Stimulated activated naive B cell treated with anti-CD40 and anti-IgM and Interleukin-4, amounts not matched to agents 10 μg/mL and 1 μg/mL and 100 μg/mL, for 72 hours (primary cell): Measurements from ENCODE around the gene NAV2.
A peak's percentile ranks its signal among the peaks of the same experiment; 100 is the strongest.

Experiments used
- ATAC-seq, 2 donors: fragments of 150-1000 bp; cut with Tn5 transposase; replicated peaks; 2 replicates each; pipeline ENCODE4 v1.10.0; 2021; ENCODE audit warnings: moderate library complexity in 1 of 2
- DNase-seq: peaks from one replicate; pipeline ENCODE4 v3.0.0; 2021
- H3K27ac Mint-ChIP-seq: one replicate; pipeline ENCODE4 v1.8.0; 2022; ENCODE audit warnings: mild to moderate bottlenecking, mixed read lengths
- H3K27me3 Mint-ChIP-seq, 2 donors: one replicate each; pipeline ENCODE4 v1.8.0; 2022; ENCODE audit warnings: mixed read lengths in 2 of 2
- H3K36me3 Mint-ChIP-seq, 2 donors: one replicate each; pipeline ENCODE4 v1.8.0; 2022; ENCODE audit warnings: mixed read lengths in 2 of 2, mild to moderate bottlenecking in 1 of 2
- H3K4me1 Mint-ChIP-seq, 2 donors: one replicate each; pipeline ENCODE4 v1.8.0; 2022; ENCODE audit warnings: mixed read lengths in 2 of 2, mild to moderate bottlenecking in 1 of 2
- H3K4me3 Mint-ChIP-seq, 2 donors: one replicate each; pipeline ENCODE4 v1.8.0; 2022; ENCODE audit warnings: mild to moderate bottlenecking in 2 of 2, mixed read lengths in 2 of 2, moderate library complexity in 1 of 2
- H3K9me3 Mint-ChIP-seq, 2 donors: one replicate each; pipeline ENCODE4 v1.8.0; 2022; ENCODE audit warnings: mixed read lengths in 2 of 2, mild to moderate bottlenecking in 1 of 2

The NAV2 gene

GRCh38 chr11:19779740-19780139 is 67.1 kb downstream of the NAV2 start:
- peaks cover 3 to 8% of the 10 kb centered on the region in 2 donors for H3K9me3 Mint-ChIP-seq
- ATAC-seq, result no peak
- peak overlapping the region; percentile 21 for H3K27ac Mint-ChIP-seq

DNA sequence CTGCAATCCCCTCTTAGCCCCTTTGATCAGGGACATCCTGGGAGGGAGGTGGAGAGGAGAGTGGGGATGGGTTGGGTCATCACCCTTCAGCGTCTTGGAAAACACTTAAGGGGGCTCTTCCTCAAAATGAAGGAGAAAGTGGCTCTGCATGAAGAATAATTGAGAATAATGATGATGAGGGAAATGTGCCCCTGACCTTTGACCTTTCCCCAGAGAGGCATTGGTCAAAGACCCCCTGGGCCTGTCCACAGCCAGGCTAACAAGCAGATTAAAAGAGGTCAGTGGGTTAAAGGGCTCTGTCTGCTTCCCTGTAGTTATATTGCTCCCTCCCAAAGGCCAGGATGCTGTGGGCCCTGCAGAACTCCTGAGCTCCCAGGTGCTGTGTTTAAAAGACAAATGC is 68.7 kb downstream of the NAV2 start:
- H3K27ac Mint-ChIP-seq, result no peak overlapping the region
- no peak overlapping the region for H3K4me3 Mint-ChIP-seq
- no peak for DNase-seq
- no peak for ATAC-seq
- no peaks in the 10 kb centered on the region for H3K9me3 Mint-ChIP-seq
- H3K36me3 Mint-ChIP-seq, result peaks cover 0 to under 1% of the 10 kb centered on the region in 2 donors
- peaks cover 38 to 47% of the 10 kb centered on the region in 2 donors for H3K27me3 Mint-ChIP-seq
- H3K4me1 Mint-ChIP-seq, result peaks cover 13 to 17% of the 10 kb centered on the region in 2 donors

More at GRCh38 chr11:19779740-19780139, 67.1 kb downstream of the NAV2 start:
- no peak overlapping the region for H3K4me3 Mint-ChIP-seq
- H3K4me1 Mint-ChIP-seq, result peaks cover 21 to 22% of the 10 kb centered on the region in 2 donors
- no peak for DNase-seq
- H3K27me3 Mint-ChIP-seq, result peaks cover 48 to 57% of the 10 kb centered on the region in 2 donors
- peaks cover 4 to 9% of the 10 kb centered on the region in 2 donors for H3K36me3 Mint-ChIP-seq

GRCh38 chr11:19785265-19785664 is 72.6 kb downstream of the NAV2 start:
- Mint-ChIP-seq H3K36me3 (no peaks in the 10 kb centered on the region), H3K4me3 (no peak overlapping the region), H3K4me1 (no peaks in the 10 kb centered on the region), H3K27ac (no peak overlapping the region), H3K27me3 (peaks cover 19 to 29% of the 10 kb centered on the region in 2 donors), H3K9me3 (no peaks in the 10 kb centered on the region)
- ATAC-seq (no peak), DNase-seq (no peak)

DNA sequence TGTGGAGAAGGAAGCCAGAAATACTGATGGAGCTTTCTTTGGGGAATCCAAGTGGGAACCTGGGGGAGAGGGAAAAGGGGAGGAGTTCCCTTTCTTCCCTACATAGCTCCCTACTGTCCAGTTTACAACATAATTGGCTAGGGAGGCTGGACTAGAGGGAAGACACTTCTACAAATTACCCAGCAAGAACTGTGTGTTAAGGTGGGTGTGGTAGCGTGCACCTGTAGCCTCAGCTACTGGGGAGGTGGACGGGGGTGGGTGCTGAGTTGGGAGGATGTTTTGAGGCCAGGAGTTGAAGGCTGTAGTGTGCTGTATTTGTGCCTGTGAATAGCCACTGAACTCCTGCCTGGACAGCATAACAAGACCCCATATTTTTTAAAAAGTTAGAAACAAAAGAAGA is 74.0 kb downstream of the NAV2 start:
- H3K4me1 Mint-ChIP-seq, result no peaks in the 10 kb centered on the region
- H3K27ac Mint-ChIP-seq, result no peak overlapping the region
- peaks cover 15 to 21% of the 10 kb centered on the region in 2 donors for H3K27me3 Mint-ChIP-seq
- H3K4me3 Mint-ChIP-seq, result no peak overlapping the region
- no peaks in the 10 kb centered on the region for H3K36me3 Mint-ChIP-seq
- ATAC-seq, result no peak
- no peaks in the 10 kb centered on the region for H3K9me3 Mint-ChIP-seq
- DNase-seq, result no peak

DNA sequence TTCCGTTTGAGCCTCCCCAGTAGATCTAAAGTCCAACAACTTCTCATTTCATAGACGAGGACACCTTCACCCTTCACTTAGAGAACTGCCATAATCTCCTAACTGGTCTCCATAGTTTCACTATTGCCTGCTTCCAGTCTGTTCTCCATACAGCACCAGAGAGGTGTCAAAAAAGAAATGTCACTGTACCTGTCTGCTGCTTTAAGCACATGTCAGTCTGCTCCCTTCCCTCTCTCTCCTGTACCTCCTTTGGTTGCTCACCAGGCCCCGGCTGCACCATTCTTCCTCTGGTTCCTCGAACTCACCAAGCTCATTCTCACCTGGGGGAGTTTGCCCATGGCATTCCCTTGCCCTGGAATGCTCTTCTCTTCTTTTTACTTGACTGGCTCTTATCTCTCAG is 75.8 kb downstream of the NAV2 start:
- Mint-ChIP-seq H3K36me3 (no peaks in the 10 kb centered on the region), H3K4me3 (no peak overlapping the region), H3K27ac (no peak overlapping the region), H3K4me1 (no peaks in the 10 kb centered on the region), H3K9me3 (no peaks in the 10 kb centered on the region), H3K27me3 (peaks cover 10 to 16% of the 10 kb centered on the region in 2 donors)
- ATAC-seq, result no peak
- DNase-seq, result no peak

DNA sequence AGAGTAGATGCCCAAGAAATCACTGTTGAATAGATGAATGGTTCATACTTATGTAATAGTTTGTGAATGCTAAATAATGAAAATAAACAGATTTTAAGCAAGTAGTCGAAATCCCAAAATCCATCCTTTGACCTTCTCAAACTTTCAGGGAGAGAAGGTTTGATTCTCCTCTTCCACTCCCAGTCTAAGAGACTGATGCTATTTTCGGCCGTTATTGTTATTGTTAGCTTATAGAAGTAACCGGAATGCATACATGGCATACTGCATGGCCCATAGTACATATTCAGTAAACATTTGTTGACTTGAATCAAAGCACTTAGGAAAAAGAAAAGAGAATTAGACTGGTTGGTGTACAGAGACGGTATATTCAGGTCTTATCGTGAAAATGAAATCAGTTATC is 76.6 kb downstream of the NAV2 start:
- H3K9me3 Mint-ChIP-seq, result no peaks in the 10 kb centered on the region
- ATAC-seq, result no peak

DNA sequence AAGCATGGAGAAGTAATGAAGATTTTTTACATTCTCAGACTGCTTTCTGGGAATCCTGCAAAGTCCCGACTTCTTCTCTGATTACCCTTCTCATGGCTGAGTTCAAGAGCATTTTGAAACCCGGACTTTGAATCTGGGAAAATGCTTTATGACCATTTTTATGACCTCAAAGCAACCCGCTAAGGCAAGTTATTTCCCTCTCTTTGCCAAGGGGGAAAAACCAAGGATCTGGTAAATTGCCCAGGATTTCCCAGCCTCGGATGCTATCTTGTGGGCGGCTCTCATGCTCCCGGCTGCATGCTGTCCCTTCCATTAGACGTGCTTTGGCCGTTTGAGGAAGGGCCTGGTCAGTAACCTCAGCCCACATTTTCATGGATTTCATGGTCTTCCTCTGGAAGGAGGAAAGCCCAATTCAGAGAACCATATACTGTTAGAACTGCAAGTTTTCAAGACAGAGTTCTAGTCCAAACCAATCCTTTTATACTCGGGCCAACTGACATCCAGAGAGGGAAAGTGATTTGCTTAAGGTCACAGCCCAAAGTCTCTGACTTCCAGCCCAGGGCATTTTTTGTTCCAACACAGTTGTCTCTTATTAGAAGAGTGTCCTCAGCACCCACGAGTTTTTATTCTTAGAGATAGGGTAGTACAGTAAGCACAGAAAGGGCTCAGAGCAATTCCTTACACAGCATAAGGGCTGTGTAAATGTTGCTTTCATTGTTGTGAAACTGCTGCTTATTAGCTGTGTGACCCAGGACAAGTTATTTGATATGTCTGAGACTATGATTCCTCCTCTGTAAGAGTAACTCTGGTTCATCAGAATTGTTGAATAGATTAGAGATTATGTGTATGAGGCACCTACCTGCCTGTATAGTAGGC is 77.4 kb downstream of the NAV2 start:
- H3K36me3 Mint-ChIP-seq, result no peaks in the 10 kb centered on the region
- ATAC-seq, result no peak
- H3K27me3 Mint-ChIP-seq, result peaks cover 6 to 11% of the 10 kb centered on the region in 2 donors
- no peaks in the 10 kb centered on the region for H3K9me3 Mint-ChIP-seq
- no peak overlapping the region for H3K27ac Mint-ChIP-seq
- DNase-seq, result no peak
- H3K4me3 Mint-ChIP-seq, result no peak overlapping the region
- H3K4me1 Mint-ChIP-seq, result peaks cover 0 to 2% of the 10 kb centered on the region in 2 donors

More for the DNA sequence above, 76.6 kb downstream of the NAV2 start:
- Mint-ChIP-seq H3K36me3 (no peaks in the 10 kb centered on the region), H3K27me3 (peaks cover 10 to 16% of the 10 kb centered on the region in 2 donors), H3K4me3 (no peak overlapping the region), H3K4me1 (peaks cover 0 to 2% of the 10 kb centered on the region in 2 donors), H3K27ac (no peak overlapping the region)
- DNase-seq, result no peak

DNA sequence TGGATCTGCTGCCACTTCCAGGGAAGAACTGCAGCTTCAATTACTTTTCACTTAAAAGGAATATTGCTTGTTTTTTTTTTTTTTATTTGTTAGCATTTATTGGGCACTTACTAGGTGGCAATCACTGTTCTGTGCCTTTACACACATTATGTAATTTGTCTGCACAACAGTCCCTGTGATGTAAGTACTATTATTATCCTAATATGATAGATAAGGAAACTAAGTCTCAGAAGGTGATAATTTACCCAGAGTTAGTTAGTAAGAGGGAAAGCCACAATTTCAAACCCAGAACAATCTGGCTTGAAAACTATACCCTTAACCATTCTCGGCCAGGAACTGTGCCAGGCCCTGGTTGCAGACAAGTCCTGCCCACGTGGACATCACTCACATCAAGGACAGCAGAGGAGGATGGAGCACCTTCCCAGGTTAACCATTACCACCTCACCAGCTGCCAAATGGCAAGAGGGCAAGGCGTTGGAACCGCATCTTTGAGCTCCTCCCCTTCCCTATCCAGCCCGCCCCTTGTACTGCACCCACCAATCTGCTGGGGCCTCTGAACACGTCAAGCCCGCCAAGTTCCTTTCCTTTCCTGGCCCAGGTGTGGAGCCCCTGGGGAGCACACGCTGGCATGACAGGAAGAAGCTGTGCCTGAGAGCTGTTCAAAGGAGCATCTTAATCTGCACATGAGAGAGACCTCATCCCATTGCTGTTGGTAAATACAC is 78.4 kb downstream of the NAV2 start:
- Mint-ChIP-seq H3K9me3 (no peaks in the 10 kb centered on the region), H3K4me1 (peaks cover 0 to 2% of the 10 kb centered on the region in 2 donors), H3K36me3 (no peaks in the 10 kb centered on the region), H3K27ac (no peak overlapping the region), H3K4me3 (no peak overlapping the region), H3K27me3 (peaks cover 6 to 9% of the 10 kb centered on the region in 2 donors)
- ATAC-seq, result peak in 1 of 2 donors; percentile 27
- no peak for DNase-seq

- DNase-seq (no peak), ATAC-seq (no peak)
- Mint-ChIP-seq H3K4me1 (peaks cover 0 to 2% of the 10 kb centered on the region in 2 donors), H3K27me3 (peaks cover 16 to 20% of the 10 kb centered on the region in 2 donors), H3K27ac (no peak overlapping the region), H3K36me3 (no peaks in the 10 kb centered on the region), H3K4me3 (no peak overlapping the region), H3K9me3 (no peaks in the 10 kb centered on the region)
Observed at GRCh38 chr11:19792510-19792909, 79.9 kb downstream of the NAV2 start.

- ATAC-seq, result no peak
- no peak for DNase-seq
- peaks cover 0 to 2% of the 10 kb centered on the region in 2 donors for H3K4me1 Mint-ChIP-seq
- H3K36me3 Mint-ChIP-seq, result no peaks in the 10 kb centered on the region
- H3K9me3 Mint-ChIP-seq, result no peaks in the 10 kb centered on the region
- H3K4me3 Mint-ChIP-seq, result no peak overlapping the region
- H3K27ac Mint-ChIP-seq, result no peak overlapping the region
- peaks cover 16% of the 10 kb centered on the region in 2 donors for H3K27me3 Mint-ChIP-seq
Observed at GRCh38 chr11:19793326-19793725, 80.7 kb downstream of the NAV2 start.

- Mint-ChIP-seq H3K27ac (no peak overlapping the region), H3K9me3 (no peaks in the 10 kb centered on the region), H3K36me3 (no peaks in the 10 kb centered on the region), H3K4me3 (no peak overlapping the region), H3K27me3 (peaks cover 10 to 15% of the 10 kb centered on the region in 2 donors), H3K4me1 (peaks cover 0 to 2% of the 10 kb centered on the region in 2 donors)
- no peak for DNase-seq
- peak in 1 of 2 donors; percentile 41 for ATAC-seq
Observed at GRCh38 chr11:19794161-19794560, 81.5 kb downstream of the NAV2 start.

DNA sequence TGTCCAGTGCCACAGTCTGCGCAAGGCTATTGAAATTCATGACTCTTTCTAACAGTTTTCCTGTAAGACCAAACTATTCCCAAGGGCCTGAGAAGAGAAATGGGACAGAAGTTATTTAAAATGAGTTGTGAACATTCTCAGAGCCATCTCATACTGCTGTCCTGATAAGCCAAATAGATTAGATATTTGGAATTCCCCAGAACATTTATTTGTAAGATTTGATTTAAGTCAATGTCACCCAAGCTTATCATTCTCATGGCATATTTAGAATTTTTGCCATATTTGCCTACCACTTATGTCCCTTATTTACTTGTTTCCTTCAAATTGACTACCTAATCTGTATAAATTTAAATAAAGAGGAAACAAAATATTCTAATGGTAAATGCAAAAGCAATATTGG is 82.4 kb downstream of the NAV2 start:
- DNase-seq, result no peak
- peaks cover 0 to 2% of the 10 kb centered on the region in 2 donors for H3K4me1 Mint-ChIP-seq
- H3K36me3 Mint-ChIP-seq, result no peaks in the 10 kb centered on the region
- peaks cover 10 to 16% of the 10 kb centered on the region in 2 donors for H3K27me3 Mint-ChIP-seq
- no peak for ATAC-seq
- H3K27ac Mint-ChIP-seq, result no peak overlapping the region
- H3K4me3 Mint-ChIP-seq, result no peak overlapping the region
- no peaks in the 10 kb centered on the region for H3K9me3 Mint-ChIP-seq

GRCh38 chr11:19800162-19800561 is 87.5 kb downstream of the NAV2 start:
- no peak overlapping the region for H3K27ac Mint-ChIP-seq
- peaks cover 14 to 16% of the 10 kb centered on the region in 2 donors for H3K27me3 Mint-ChIP-seq
- H3K4me3 Mint-ChIP-seq, result no peak overlapping the region
- no peaks in the 10 kb centered on the region for H3K36me3 Mint-ChIP-seq
- ATAC-seq (no peak), DNase-seq (no peak)
- H3K4me1 Mint-ChIP-seq, result no peaks in the 10 kb centered on the region
- no peaks in the 10 kb centered on the region for H3K9me3 Mint-ChIP-seq

DNA sequence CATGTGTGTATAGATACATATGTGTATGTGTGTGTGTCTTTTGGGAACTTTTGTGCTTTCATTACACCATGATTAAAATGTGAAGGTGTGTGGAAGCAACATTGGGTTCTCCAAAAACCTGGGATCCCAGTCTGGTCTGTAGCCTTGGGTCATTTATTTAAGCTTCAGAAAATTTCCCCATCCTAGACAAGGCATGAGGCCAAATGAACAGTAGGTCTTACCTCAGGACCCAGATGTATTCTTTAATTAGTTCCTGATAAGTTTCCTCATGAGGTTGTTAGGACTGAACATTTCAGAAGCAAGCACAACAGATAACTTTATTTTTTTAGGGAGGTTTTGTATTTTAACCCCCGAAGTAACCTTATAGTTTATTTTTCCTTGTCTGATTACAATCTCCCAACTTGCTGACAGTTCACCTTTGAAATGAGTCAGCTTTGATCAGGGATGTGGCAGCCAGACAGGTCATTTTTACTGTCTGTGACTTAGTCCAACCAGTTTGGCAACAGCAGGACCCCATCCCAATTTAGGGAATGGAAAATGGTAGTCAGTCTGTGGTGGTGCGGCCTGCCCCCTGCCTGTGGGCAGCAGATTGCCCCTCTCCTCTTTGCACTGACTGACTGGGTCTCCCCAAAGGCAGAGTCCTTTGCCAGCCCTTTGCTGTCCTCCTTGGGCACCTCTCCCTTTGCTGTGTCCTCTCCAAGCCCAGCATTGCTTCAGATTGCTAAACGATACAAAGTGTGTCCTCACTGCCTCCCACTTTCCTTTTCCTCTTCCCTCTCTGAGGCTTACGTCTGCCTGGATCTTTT is 88.3 kb downstream of the NAV2 start:
- no peaks in the 10 kb centered on the region for H3K36me3 Mint-ChIP-seq
- H3K4me1 Mint-ChIP-seq, result no peaks in the 10 kb centered on the region
- no peaks in the 10 kb centered on the region for H3K9me3 Mint-ChIP-seq
- DNase-seq, result no peak
- ATAC-seq, result no peak
- no peak overlapping the region for H3K27ac Mint-ChIP-seq
- H3K4me3 Mint-ChIP-seq, result no peak overlapping the region
- peaks cover 14 to 16% of the 10 kb centered on the region in 2 donors for H3K27me3 Mint-ChIP-seq
